ENCODE data around the gene NSUN7.

- TF ChIP-seq POLR2AphosphoS5 (IDR thresholded peaks at IDR 0.05): no peak
- no peak for TF ChIP-seq POLR2A (IDR thresholded peaks at IDR 0.05)
- TF ChIP-seq CTCF (IDR thresholded peaks at IDR 0.05): no peak
Observed at GRCh38 chr4:40822420-40823166, 72.8 kb downstream of the NSUN7 start.

All from prostate gland (tissue), 2 donors.